Activated naive CD8-positive, alpha-beta T cell treated with anti-CD3 and anti-CD28 coated beads for 36 hours (primary cell): ENCODE measurements around the gene CFLAR. TPM values are rescaled to one million over a fixed set of nuclear protein-coding genes. Genes with fewer than 3 reads are reported as not detected.

Experiments
- DNase-seq: peaks from one replicate; pipeline ENCODE4 v3.0.0; 2021
- H3K27ac Mint-ChIP-seq: one replicate; pipeline ENCODE4 v1.8.0; 2022; ENCODE audit warnings: mild to moderate bottlenecking, moderate library complexity, mixed read lengths
- H3K27me3 Mint-ChIP-seq: one replicate; pipeline ENCODE4 v1.8.0; 2022; ENCODE audit warnings: mild to moderate bottlenecking, mixed read lengths
- H3K36me3 Mint-ChIP-seq: one replicate; pipeline ENCODE4 v1.8.0; 2021; ENCODE audit warnings: mild to moderate bottlenecking, mixed read lengths
- H3K4me1 Mint-ChIP-seq: one replicate; pipeline ENCODE4 v1.8.0; 2021; ENCODE audit warnings: mixed read lengths
- H3K4me3 Mint-ChIP-seq: one replicate; pipeline ENCODE4 v1.8.0; 2022; ENCODE audit warnings: mild to moderate bottlenecking, moderate library complexity, mixed read lengths
- H3K9me3 Mint-ChIP-seq: one replicate; pipeline ENCODE4 v1.8.0; 2022; ENCODE audit warnings: mixed read lengths
- total RNA-seq, 2 experiments: library from RNA; stranded (reverse); gene quantifications; one replicate each; pipeline ENCODE4 v1.2.3, GENCODE V29; 2021

Gene CFLAR
- total RNA-seq, 2 experiments from 2014 or later, result 190 to 198 TPM

DNA sequence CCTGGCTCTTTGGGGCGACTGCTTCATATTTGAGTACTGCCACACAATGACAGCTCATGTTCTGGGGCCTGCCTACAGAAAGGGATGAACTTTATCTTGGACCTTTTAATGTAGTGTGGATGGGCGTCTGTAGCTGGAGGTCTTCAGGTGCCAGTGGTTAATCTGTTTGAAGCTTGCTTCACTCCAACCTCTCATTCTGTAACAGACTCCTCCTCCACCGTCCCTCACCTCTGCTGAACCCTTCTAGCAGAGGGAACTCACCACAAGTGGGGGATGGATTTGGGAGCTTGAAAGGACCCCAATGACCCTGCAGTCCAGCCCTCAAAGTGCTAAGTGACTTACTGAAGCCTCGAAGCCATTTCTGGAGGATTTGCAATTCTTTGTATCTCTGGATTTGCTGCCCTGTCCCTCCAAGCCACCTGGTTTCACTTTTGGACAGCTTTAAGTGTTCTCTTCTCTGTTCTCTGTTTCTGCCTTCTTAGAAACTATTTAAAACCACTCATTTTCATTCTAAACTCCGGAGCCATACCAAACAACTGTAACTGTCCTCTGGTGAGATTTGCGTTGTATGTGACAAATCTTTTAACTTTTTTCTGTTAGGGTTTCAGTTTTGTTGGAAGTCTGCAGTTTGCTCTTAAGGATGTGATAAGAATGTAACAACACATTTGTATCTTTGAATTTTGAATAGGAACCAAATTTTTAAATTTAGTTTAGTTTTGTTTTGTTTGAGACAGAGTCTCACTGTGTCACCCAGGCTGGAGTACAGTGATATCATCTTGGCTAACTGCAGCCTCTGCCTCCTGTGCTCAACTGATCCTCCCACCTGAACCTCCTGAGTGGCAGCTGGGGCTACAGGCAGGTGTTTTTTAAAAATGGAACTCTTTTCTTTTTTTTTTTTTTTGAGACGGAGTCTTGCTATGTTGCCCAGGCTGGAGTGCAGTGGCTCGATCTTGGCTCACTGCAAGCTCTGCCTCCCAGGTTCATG lies 107.4 kb downstream of the CFLAR start:
- Mint-ChIP-seq H3K4me1 (peaks cover 61% of the 10 kb centered on the region), H3K27me3 (no peaks in the 10 kb centered on the region), H3K4me3 (peak overlapping the region; percentile 27)

More for the DNA sequence above, 107.4 kb downstream of the CFLAR start:
- H3K36me3 Mint-ChIP-seq, result peaks cover 16% of the 10 kb centered on the region
- no peak for DNase-seq
- peak overlapping the region; percentile 87 for H3K27ac Mint-ChIP-seq
- H3K9me3 Mint-ChIP-seq, result no peaks in the 10 kb centered on the region

Other genes starting within 250 kb of the CFLAR start
- gene PPIL3, start 227.1 kb upstream of the CFLAR start, total RNA-seq, result 10 to 100 TPM; 34.0 to 41.1 TPM
- 10 to 100 TPM; 30.2 to 33.9 TPM for gene NIF3L1, start 226.8 kb upstream of the CFLAR start, total RNA-seq
- gene ORC2, start 152.5 kb upstream of the CFLAR start, total RNA-seq, result 10 to 100 TPM; 54.9 to 64.7 TPM
- 10 to 100 TPM; 22.6 to 25.3 TPM for gene HYCC2, start 44.5 kb upstream of the CFLAR start, total RNA-seq
- 100 to 1,000 TPM; 139 to 146 TPM for gene NDUFB3, start 44.2 kb upstream of the CFLAR start, total RNA-seq
- 10 to 100 TPM; 25.5 to 26.5 TPM for gene CASP10, start 67.0 kb downstream of the CFLAR start, total RNA-seq
- 10 to 100 TPM; 36.2 to 37.9 TPM for gene CASP8, start 144.4 kb downstream of the CFLAR start, total RNA-seq
- gene FLACC1, start 241.2 kb downstream of the CFLAR start, total RNA-seq, result 1 to 10 TPM in 1 of 2 experiments, under 1 TPM in 1; 0.98 to 1.3 TPM